ENCODE results near the gene HACD2.

DNA sequence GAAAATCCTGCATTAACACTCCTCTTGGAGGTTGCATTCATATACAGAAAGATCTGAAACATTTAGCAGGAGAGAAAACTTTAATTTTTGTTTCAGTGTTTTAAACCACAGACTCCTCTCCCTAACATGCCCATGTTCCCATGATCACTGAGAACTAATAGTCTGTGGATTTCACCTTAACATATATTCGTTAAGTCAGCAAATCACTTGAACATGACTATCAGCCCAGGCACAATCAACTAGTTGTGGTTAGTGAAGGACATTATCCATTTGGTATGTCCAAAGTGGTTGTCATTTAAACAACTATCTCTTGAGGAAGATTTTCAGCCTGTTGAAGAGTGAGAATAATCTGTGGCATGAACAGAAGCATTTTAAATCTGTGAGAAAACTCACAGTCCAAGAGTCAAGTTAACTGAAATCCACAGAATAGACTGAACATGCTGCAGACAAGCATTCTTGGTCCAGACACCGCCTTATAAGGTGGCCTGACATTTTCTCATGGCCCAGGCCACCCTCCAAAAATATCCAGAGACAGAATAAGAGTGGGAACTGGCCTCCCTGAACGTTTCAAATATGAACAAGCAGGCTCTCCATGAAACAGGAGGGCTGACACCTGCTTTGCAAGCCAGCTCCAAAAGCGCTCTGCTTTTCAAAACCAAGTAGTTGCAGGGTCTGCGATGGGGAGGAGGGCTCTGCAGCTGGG is 96.1 kb downstream of the HACD2 start:
- TF ChIP-seq POLR2A (IDR thresholded peaks at IDR 0.05) (no peak), CTCF (IDR thresholded peaks at IDR 0.05) (no peak)

Data from testis (tissue), 2 donors.